SK-N-SH (cell line): Measurements from ENCODE around the gene ADAMTS9.

Source experiments
- EZH2phosphoT487 ChIP-seq: fragments of 200-600 bp; sonication (generic); IDR thresholded peaks from 2 replicates; pipeline ENCODE4 v1.6.1; 2017; ENCODE audit warnings: low read depth, mixed run types, mild to moderate bottlenecking, antibody characterized with exemption, moderate library complexity, borderline replicate concordance
- TEAD4 ChIP-seq: IDR thresholded peaks from 2 replicates; pipeline ENCODE4 v1.4.0; 2012; ENCODE audit warnings: mild to moderate bottlenecking, borderline replicate concordance; ENCODE audit not compliant: insufficient read depth
- TF ChIP-seq, protein P1 (sequence below): fragments of 200-600 bp; sonication (generic); IDR thresholded peaks from 2 replicates; pipeline ENCODE4 v1.6.1; 2017; ENCODE audit warnings: antibody characterized with exemption, mild to moderate bottlenecking, moderate library complexity
- TF ChIP-seq, protein P2 (sequence below): IDR thresholded peaks from 2 replicates; pipeline ENCODE4 v1.6.1; 2012; ENCODE audit warnings: mild to moderate bottlenecking, low read depth, low read length, moderate library complexity

DNA sequence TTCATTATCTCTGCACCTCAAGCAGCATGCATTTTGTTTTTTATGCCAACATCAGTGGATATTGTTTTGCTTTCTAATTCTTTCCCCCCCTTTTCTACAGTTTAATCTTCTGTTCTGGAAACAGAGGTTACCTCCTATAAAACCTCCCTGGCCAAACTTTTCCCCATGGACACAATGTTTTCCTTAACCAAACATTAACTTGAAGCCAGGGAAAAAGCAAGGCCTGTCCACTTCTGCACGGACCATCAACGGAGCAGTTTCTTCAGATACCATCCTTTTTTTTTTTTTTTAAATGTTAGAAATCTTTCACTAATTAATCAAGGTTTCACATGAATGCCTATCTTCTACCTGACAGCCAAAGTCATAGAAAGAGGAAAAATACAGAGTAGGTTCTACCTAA, 127.0 kb downstream of the ADAMTS9 start:
- TF ChIP-seq EZH2phosphoT487, result no peak
- TF ChIP-seq, protein P1, sequence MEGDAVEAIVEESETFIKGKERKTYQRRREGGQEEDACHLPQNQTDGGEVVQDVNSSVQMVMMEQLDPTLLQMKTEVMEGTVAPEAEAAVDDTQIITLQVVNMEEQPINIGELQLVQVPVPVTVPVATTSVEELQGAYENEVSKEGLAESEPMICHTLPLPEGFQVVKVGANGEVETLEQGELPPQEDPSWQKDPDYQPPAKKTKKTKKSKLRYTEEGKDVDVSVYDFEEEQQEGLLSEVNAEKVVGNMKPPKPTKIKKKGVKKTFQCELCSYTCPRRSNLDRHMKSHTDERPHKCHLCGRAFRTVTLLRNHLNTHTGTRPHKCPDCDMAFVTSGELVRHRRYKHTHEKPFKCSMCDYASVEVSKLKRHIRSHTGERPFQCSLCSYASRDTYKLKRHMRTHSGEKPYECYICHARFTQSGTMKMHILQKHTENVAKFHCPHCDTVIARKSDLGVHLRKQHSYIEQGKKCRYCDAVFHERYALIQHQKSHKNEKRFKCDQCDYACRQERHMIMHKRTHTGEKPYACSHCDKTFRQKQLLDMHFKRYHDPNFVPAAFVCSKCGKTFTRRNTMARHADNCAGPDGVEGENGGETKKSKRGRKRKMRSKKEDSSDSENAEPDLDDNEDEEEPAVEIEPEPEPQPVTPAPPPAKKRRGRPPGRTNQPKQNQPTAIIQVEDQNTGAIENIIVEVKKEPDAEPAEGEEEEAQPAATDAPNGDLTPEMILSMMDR, result no peak
- TF ChIP-seq TEAD4, result no peak
- TF ChIP-seq, protein P2, sequence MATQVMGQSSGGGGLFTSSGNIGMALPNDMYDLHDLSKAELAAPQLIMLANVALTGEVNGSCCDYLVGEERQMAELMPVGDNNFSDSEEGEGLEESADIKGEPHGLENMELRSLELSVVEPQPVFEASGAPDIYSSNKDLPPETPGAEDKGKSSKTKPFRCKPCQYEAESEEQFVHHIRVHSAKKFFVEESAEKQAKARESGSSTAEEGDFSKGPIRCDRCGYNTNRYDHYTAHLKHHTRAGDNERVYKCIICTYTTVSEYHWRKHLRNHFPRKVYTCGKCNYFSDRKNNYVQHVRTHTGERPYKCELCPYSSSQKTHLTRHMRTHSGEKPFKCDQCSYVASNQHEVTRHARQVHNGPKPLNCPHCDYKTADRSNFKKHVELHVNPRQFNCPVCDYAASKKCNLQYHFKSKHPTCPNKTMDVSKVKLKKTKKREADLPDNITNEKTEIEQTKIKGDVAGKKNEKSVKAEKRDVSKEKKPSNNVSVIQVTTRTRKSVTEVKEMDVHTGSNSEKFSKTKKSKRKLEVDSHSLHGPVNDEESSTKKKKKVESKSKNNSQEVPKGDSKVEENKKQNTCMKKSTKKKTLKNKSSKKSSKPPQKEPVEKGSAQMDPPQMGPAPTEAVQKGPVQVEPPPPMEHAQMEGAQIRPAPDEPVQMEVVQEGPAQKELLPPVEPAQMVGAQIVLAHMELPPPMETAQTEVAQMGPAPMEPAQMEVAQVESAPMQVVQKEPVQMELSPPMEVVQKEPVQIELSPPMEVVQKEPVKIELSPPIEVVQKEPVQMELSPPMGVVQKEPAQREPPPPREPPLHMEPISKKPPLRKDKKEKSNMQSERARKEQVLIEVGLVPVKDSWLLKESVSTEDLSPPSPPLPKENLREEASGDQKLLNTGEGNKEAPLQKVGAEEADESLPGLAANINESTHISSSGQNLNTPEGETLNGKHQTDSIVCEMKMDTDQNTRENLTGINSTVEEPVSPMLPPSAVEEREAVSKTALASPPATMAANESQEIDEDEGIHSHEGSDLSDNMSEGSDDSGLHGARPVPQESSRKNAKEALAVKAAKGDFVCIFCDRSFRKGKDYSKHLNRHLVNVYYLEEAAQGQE, result no peak
